BE2C (cell line): ENCODE results near the gene HLA-B.

Experiments used
- DNase-seq: peaks from one replicate; pipeline ENCODE4 v3.0.0-alpha.2; 2020
- H3K27me3 ChIP-seq: fragments of 250-450 bp; sonication (Bioruptor Pico); 2 replicates; pipeline ENCODE4 v1.5.1; 2020; ENCODE audit warnings: mild to moderate bottlenecking
- H3K36me3 ChIP-seq: fragments of 250-450 bp; sonication (Bioruptor Pico); 2 replicates; pipeline ENCODE4 v1.5.1; 2020; ENCODE audit warnings: mild to moderate bottlenecking
- H3K4me1 ChIP-seq: fragments of 250-450 bp; sonication (Bioruptor Pico); 2 replicates; pipeline ENCODE4 v1.5.1; 2020
- H3K4me3 ChIP-seq: 2 replicates; pipeline ENCODE4 v1.5.1; 2011; ENCODE audit warnings: low read depth, low read length
- H3K9me3 ChIP-seq: fragments of 250-450 bp; sonication (Bioruptor Pico); 2 replicates; pipeline ENCODE4 v1.5.1; 2020
- CTCF ChIP-seq: IDR thresholded peaks from 2 replicates; pipeline ENCODE4 v1.5.1; 2012; ENCODE audit warnings: mild to moderate bottlenecking, low read depth, low read length

Gene HLA-B

GRCh38 chr6:31351033-31351380 is 6.0 kb downstream of the HLA-B start:
- H3K36me3 ChIP-seq, result no peaks in the 10 kb centered on the region
- H3K9me3 ChIP-seq, result no peaks in the 10 kb centered on the region
- peaks cover 29% of the 10 kb centered on the region for H3K27me3 ChIP-seq
- no peak for DNase-seq
- no peak for TF ChIP-seq CTCF
- no peaks in the 10 kb centered on the region for H3K4me1 ChIP-seq
- no peak overlapping the region for H3K4me3 ChIP-seq

GRCh38 chr6:31350196-31351032 is 6.6 kb downstream of the HLA-B start:
- H3K9me3 ChIP-seq, result no peaks in the 10 kb centered on the region
- DNase-seq, result no peak
- H3K4me3 ChIP-seq, result no peak overlapping the region
- no peaks in the 10 kb centered on the region for H3K36me3 ChIP-seq
- H3K27me3 ChIP-seq, result peaks cover 25% of the 10 kb centered on the region
- TF ChIP-seq CTCF, result no peak
- no peaks in the 10 kb centered on the region for H3K4me1 ChIP-seq

- peaks cover 25% of the 10 kb centered on the region for H3K27me3 ChIP-seq
- DNase-seq, result no peak
- H3K4me1 ChIP-seq, result no peaks in the 10 kb centered on the region
- no peak overlapping the region for H3K4me3 ChIP-seq
- no peaks in the 10 kb centered on the region for H3K36me3 ChIP-seq
- no peak for TF ChIP-seq CTCF
- no peaks in the 10 kb centered on the region for H3K9me3 ChIP-seq
Measured at GRCh38 chr6:31349301-31349700, 7.7 kb downstream of the HLA-B start.

- Histone ChIP-seq H3K4me1 (no peaks in the 10 kb centered on the region), H3K36me3 (no peaks in the 10 kb centered on the region), H3K27me3 (peaks cover 17% of the 10 kb centered on the region), H3K9me3 (no peaks in the 10 kb centered on the region), H3K4me3 (no peak overlapping the region)
- TF ChIP-seq CTCF, result no peak
- no peak for DNase-seq
Measured at GRCh38 chr6:31345026-31345730, 11.8 kb downstream of the HLA-B start.

GRCh38 chr6:31340228-31340627 is 16.8 kb downstream of the HLA-B start:
- no peak for DNase-seq
- Histone ChIP-seq H3K4me1 (no peaks in the 10 kb centered on the region), H3K4me3 (no peak overlapping the region), H3K9me3 (no peaks in the 10 kb centered on the region), H3K27me3 (peaks cover 3% of the 10 kb centered on the region), H3K36me3 (no peaks in the 10 kb centered on the region)
- no peak for TF ChIP-seq CTCF

GRCh38 chr6:31339210-31339609 is 17.8 kb downstream of the HLA-B start:
- TF ChIP-seq CTCF, result no peak
- H3K36me3 ChIP-seq, result no peaks in the 10 kb centered on the region

More at GRCh38 chr6:31339210-31339609, 17.8 kb downstream of the HLA-B start:
- no peak for DNase-seq
- no peaks in the 10 kb centered on the region for H3K4me1 ChIP-seq
- H3K27me3 ChIP-seq, result peaks cover 3% of the 10 kb centered on the region
- H3K9me3 ChIP-seq, result no peaks in the 10 kb centered on the region
- H3K4me3 ChIP-seq, result no peak overlapping the region
